Esophagus squamous epithelium (tissue), 4 donors: Measurements from ENCODE around the gene IQSEC1.

ENCODE experiments used
- CTCF ChIP-seq, 6 experiments: fragments of 450-650 bp in 4 of 6; fragments of 200-600 bp in 2 of 6; sonication (generic) in 2 of 6; IDR thresholded peaks; one replicate each; pipeline ENCODE4 v1.5.1; 2016 to 2019; ENCODE audit warnings: antibody characterized with exemption in 6 of 6, mild to moderate bottlenecking in 4 of 6, moderate library complexity in 4 of 6
- POLR2A ChIP-seq, 4 donors: fragments of 450-650 bp; IDR thresholded peaks; one replicate each; pipeline ENCODE4 v1.6.1; 2017; ENCODE audit warnings: antibody characterized with exemption in 4 of 4, mild to moderate bottlenecking in 4 of 4, moderate library complexity in 3 of 4

- TF ChIP-seq CTCF (IDR thresholded peaks at IDR 0.05) (no peak), POLR2A (IDR thresholded peaks at IDR 0.05) (no peak)
These were observed 211.6 kb downstream of the IQSEC1 start for GRCh38 chr3:12861611-12862010.
